ENCODE results near the gene KRT3.
A peak's percentile ranks its signal among the peaks of the same experiment; 100 is the strongest.

Gene KRT3

DNA sequence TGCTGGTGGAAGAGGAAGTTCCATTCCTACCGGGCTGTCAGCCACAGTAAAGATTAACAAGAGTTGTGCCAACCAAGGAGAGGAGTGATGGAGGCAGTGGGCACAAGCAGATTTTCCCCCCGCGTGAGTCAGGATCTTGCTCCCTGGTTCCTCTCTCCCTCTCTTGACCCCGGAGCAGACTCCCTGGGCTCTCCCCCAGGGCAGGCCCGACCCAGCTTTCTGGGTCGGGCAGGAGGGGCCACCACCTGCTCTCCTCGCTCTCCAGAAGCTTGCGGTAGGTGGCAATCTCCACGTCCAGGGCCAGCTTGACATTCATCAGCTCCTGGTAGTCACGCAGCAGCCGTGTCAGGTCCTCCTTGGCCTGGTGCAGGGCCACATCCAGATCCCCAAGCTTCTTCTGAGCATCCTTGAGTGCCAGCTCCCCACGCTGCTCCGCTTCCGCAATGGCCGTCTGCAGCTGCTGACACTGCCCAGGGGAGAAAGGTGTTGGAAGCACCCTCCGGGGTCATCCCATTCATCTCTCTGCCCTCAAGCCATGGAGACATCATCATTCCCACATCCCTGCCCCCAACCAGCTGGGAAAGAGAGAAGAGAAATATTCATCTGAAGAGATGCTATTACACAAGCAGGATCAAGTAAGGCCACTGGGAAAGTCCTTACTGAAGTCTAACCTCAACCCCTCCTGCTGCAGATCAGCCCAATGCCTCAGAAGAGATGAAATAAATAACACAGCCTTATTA lies 27.0 kb upstream of the KRT3 start:
- no peaks in the 10 kb centered on the region for H3K36me3 ChIP-seq
- no peak overlapping the region for H3K4me2 ChIP-seq
- no peaks in the 10 kb centered on the region for H3K9me3 ChIP-seq (replicated peaks in 1 of 11)
- no peak for TF ChIP-seq Cebpa-rat (IDR thresholded peaks at IDR 0.05)
- no peak overlapping the region for H3K4me3 ChIP-seq
- peaks cover 0 to 12% (median 0%) of the 10 kb centered on the region in 10 experiments; a peak in 6 of 20 replicates for H3K4me1 ChIP-seq
- no peak overlapping the region for H3K9ac ChIP-seq
- H3K27ac ChIP-seq, result no peak overlapping the region
- H3K27me3 ChIP-seq, result no peaks in the 10 kb centered on the region
- H4K20me1 ChIP-seq, result no peaks in the 10 kb centered on the region; a peak in 2 of 22 replicates

DNA sequence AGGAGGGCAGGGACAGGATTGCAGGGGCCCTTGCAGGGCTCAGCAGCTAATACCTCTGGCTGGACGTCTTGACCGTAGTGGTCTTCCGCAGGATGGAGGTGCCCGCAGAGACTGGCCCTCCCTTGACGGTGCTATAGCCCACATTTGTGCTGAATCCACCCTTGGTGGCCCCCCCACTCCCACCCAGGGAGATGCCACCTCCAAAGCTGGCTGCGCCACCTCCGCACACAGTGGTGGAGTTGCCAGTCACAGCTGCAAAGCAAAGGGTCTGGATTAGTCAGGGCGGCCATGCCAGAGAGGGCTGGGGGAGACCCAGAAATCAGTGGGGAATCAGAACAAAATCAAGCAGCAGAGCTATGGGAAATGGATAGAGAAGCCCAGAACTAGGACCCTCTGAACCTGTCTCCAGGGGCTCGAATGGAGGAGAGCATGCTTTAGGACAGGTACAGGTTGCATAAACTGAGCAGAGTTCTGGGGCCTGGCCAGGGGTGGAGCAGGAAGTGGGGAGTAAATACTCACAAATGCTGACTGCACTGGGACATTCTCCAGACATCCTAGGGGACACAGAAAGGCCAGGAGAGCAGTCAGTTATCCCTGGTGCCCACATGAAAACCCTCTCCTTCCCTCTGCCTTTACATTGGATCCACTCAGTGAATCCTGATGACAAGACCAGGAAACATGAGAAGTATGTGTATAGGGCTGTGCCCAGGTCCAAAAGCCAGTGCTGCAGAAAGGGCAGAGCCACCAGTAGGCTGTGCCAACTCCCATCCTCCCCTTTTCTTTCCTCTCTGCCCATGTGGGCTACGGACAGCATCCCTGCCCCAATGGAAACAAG lies 26.1 kb upstream of the KRT3 start:
- no peaks in the 10 kb centered on the region for H3K36me3 ChIP-seq
- H3K9ac ChIP-seq, result no peak overlapping the region
- no peaks in the 10 kb centered on the region for H3K9me3 ChIP-seq (replicated peaks in 1 of 11)
- H3K27me3 ChIP-seq, result no peaks in the 10 kb centered on the region
- no peak for TF ChIP-seq Cebpa-rat (IDR thresholded peaks at IDR 0.05)
- H3K4me1 ChIP-seq, result peaks cover 0 to 6% (median 0%) of the 10 kb centered on the region in 10 experiments; a peak in 1 of 20 replicates
- H3K4me2 ChIP-seq, result peak overlapping the region in 1 of 11 experiments; percentile 12; a peak in 1 of 22 replicates
- no peaks in the 10 kb centered on the region; a peak in 2 of 22 replicates for H4K20me1 ChIP-seq
- no peak overlapping the region for H3K4me3 ChIP-seq
- H3K27ac ChIP-seq, result no peak overlapping the region

DNA sequence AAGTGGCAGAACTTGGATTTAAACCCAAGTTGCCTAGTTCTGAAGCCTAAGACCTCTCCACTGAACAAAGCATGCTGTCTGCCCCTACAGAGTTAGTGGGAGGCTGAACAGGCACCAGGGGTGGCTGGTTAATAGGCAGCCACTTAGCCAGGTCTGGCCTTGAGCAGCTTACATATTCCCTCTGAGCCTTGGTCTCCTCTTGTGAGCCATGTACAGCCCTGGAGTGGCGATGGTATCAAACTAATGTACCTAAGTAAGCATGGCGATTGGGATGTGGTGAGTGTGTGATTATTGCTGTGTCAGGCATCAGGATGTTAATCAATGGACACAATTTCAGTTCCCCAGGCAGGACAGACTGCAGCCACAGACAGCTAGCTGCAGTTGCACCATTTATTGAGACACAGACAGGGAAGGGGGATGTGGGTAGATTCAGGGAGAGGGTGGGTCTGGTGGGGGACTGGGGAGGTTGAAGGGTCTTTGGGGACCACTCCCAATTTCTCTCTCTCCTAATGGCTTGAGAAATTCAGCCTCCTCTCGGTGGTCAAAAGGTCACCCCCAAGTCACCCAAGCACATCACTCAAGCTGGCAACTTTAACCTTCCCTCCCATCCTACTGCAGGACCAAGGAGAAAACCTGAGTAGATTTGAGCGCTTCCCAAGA lies 25.3 kb upstream of the KRT3 start:
- Histone ChIP-seq H3K4me3 (no peak overlapping the region), H3K9me3 (replicated peaks in 1 of 11) (no peaks in the 10 kb centered on the region), H3K9ac (no peak overlapping the region), H3K27ac (no peak overlapping the region), H4K20me1 (no peaks in the 10 kb centered on the region; a peak in 2 of 22 replicates), H3K36me3 (no peaks in the 10 kb centered on the region), H3K27me3 (no peaks in the 10 kb centered on the region), H3K4me1 (peaks cover 0 to 6% (median 0%) of the 10 kb centered on the region in 10 experiments; a peak in 1 of 20 replicates), H3K4me2 (no peak overlapping the region)
- no peak for TF ChIP-seq Cebpa-rat (IDR thresholded peaks at IDR 0.05)

DNA sequence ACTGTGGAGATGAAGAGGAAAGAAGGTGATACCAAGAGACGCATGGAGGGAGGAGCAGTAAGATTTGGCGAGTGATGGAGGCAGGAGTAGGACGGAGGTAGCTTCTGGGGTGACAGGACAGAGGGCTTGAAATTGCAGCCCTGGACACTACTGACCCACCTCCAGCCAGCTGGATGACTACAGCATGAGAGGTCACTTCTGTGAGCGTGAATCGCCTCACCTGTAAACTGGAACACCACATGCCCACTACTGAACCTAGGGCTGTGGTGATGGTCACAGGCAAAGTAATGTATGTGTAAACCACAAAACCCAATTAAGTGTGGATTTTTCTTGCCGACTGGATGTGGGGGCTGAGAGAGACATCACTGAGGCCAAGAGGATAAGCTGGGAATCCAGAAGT lies 24.6 kb upstream of the KRT3 start:
- Histone ChIP-seq H3K9ac (no peak overlapping the region), H3K27me3 (no peaks in the 10 kb centered on the region), H4K20me1 (no peaks in the 10 kb centered on the region; a peak in 2 of 22 replicates), H3K4me2 (no peak overlapping the region), H3K9me3 (replicated peaks in 1 of 11) (no peaks in the 10 kb centered on the region), H3K4me3 (no peak overlapping the region), H3K4me1 (peaks cover 0 to 6% (median 0%) of the 10 kb centered on the region in 10 experiments; a peak in 1 of 20 replicates), H3K36me3 (no peaks in the 10 kb centered on the region), H3K27ac (no peak overlapping the region)
- TF ChIP-seq Cebpa-rat (IDR thresholded peaks at IDR 0.05), result no peak

DNA sequence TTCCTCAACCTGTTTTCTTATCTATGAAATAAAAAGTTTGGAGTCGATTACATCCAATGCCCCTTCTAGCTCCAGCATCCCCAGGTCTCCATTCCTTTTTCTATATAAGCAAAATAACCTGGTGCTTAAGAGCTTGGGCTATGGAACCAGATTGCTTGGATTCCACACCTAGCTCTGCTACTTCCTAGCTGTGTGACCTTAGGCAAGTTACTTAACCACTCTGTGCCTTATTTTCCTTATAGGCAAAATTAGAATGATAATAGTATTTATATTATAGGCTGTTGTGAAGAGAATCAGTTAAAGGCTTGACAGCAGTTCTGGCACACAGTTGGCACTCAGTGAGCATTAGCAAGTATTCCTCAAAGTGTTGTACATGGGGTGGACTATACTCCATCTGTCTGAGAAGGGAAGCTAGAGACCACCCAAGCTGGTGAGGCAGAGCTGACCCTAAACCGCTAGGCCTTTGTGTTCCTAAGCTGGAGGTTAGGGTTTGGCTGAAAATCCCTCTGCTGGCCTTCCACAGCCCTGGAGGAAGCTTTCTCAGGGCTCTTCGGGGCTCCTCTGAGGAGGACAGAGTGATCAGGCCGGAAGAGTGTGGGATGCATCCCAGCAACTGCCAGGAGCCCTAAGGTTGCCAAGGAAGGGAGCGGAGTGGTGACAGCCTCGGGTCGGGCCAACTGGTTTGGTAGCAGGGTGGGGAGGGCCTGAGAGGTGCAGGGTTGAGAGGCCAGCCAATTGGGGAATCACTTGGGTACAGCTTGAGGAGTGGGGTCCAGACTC lies 24.0 kb upstream of the KRT3 start:
- Histone ChIP-seq H3K4me1 (peaks cover 0 to 6% (median 0%) of the 10 kb centered on the region in 10 experiments; a peak in 1 of 20 replicates), H3K4me3 (no peak overlapping the region), H3K27ac (no peak overlapping the region), H3K36me3 (no peaks in the 10 kb centered on the region), H3K27me3 (no peaks in the 10 kb centered on the region), H4K20me1 (no peaks in the 10 kb centered on the region; a peak in 2 of 22 replicates), H3K9ac (no peak overlapping the region), H3K9me3 (replicated peaks in 1 of 11) (no peaks in the 10 kb centered on the region), H3K4me2 (no peak overlapping the region)
- no peak for TF ChIP-seq Cebpa-rat (IDR thresholded peaks at IDR 0.05)

DNA sequence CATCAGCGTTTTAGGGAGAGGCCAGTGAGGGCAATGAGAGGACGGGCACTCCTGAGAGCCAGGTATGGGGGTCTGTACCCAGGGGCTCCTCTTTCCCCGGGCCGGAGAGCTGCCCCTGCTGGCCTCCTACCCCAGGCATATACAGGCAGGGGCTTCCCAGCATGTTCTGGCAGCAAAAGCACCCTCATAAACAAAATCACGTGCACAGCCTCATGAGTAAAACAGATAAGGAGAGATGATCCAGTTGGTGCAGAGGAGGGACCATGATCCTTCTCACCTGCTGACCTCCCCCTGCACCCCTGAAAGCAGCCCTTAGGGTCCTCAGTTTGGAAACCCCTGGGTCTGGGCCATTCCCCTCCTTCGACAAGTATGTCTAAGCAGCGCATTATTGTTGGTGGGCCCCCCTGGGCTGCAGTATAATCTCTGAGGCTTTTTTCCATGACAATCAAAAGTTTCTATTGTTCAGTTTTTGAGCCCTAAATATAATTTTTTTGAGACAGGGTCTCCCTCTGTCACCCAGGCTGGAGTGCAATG lies 23.0 kb upstream of the KRT3 start:
- TF ChIP-seq Cebpa-rat (IDR thresholded peaks at IDR 0.05), result no peak

DNA sequence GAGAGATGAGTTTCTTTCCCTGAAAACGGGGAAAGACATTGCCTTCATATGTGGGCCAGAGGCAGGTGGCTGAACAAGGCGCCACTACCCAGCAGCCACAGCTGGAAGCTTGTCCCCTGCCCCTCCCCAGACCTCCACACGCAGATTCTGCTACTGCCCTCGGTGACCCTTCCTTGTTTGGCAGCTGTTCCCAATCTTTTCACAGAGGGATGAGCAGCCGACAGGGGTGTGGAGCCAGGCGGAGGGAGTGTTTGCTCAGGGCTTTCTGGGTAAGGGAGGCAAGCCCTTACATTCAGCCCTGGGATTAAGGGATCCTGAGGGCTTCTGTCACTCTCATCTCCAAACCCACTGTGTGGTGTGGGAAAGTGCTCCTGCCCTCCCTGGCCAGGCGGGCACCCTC lies 22.5 kb upstream of the KRT3 start:
- no peak for TF ChIP-seq Cebpa-rat (IDR thresholded peaks at IDR 0.05)
- Histone ChIP-seq H4K20me1 (no peaks in the 10 kb centered on the region; a peak in 2 of 22 replicates), H3K9me3 (replicated peaks in 1 of 11) (no peaks in the 10 kb centered on the region), H3K4me2 (no peak overlapping the region), H3K27ac (no peak overlapping the region), H3K36me3 (no peaks in the 10 kb centered on the region), H3K27me3 (no peaks in the 10 kb centered on the region), H3K4me1 (peaks cover 0 to 6% (median 0%) of the 10 kb centered on the region in 10 experiments; a peak in 3 of 20 replicates), H3K9ac (no peak overlapping the region), H3K4me3 (no peak overlapping the region)

More for the DNA sequence above, 23.0 kb upstream of the KRT3 start:
- no peak overlapping the region for H3K27ac ChIP-seq
- no peaks in the 10 kb centered on the region for H3K36me3 ChIP-seq
- no peaks in the 10 kb centered on the region for H3K27me3 ChIP-seq
- no peak overlapping the region for H3K4me3 ChIP-seq
- H3K4me1 ChIP-seq, result peaks cover 0 to 6% (median 0%) of the 10 kb centered on the region in 10 experiments; a peak in 1 of 20 replicates
- no peak overlapping the region for H3K9ac ChIP-seq
- no peaks in the 10 kb centered on the region for H3K9me3 ChIP-seq (replicated peaks in 1 of 11)
- H4K20me1 ChIP-seq, result no peaks in the 10 kb centered on the region; a peak in 2 of 22 replicates
- no peak overlapping the region for H3K4me2 ChIP-seq

DNA sequence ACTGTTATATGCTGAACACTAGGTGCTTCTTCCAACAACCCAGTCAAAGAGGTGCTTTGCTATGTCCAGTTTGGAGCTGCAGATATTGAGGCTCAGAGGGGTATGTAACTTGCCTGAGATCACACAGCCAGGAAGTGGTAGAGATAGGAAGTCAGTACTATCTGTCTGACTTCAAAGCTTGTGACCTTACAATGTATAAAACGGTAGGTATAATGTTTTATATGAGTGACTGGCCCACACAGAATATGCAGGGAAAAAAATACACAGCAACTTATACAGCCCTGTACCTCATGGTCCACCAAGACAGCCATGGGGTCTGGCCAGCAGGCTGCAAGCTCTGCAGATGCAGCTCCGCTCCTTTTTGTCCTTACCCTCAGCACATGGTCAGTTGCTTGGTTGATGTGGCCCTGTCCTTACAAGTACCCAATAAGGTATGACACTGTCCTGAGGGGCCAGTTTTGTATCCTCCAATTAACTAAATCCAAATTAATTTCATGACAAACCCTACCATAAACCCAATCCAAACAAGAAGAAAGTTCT lies 21.9 kb upstream of the KRT3 start:
- H3K27me3 ChIP-seq, result no peaks in the 10 kb centered on the region
- no peaks in the 10 kb centered on the region for H3K9me3 ChIP-seq (replicated peaks in 1 of 11)
- no peak overlapping the region for H3K4me2 ChIP-seq
- H3K4me3 ChIP-seq, result no peak overlapping the region
- H4K20me1 ChIP-seq, result no peaks in the 10 kb centered on the region; a peak in 2 of 22 replicates
- TF ChIP-seq Cebpa-rat (IDR thresholded peaks at IDR 0.05), result no peak
- no peaks in the 10 kb centered on the region for H3K36me3 ChIP-seq
- no peak overlapping the region for H3K27ac ChIP-seq
- no peak overlapping the region for H3K9ac ChIP-seq
- peaks cover 0 to 6% (median 0%) of the 10 kb centered on the region in 10 experiments; a peak in 6 of 20 replicates for H3K4me1 ChIP-seq
